HepG2 (cell line): ENCODE results near the gene BLOC1S1. TPM values are rescaled to one million over a fixed set of nuclear protein-coding genes. Genes with fewer than 3 reads are reported as not detected.

Experiments
- AHDC1 ChIP-seq: sonication (generic); formaldehyde crosslinking; IDR thresholded peaks from 2 replicates; pipeline ENCODE4 v1.5.1; 2020; ENCODE audit warnings: mild to moderate bottlenecking, missing genetic modification reagents, borderline replicate concordance
- ARNT2 ChIP-seq: sonication (generic); formaldehyde crosslinking; IDR thresholded peaks from 2 replicates; pipeline ENCODE4 v1.8.0; 2022; ENCODE audit warnings: mild to moderate bottlenecking, low read depth, missing genetic modification reagents, moderate library complexity
- CBX5 ChIP-seq: sonication (generic); formaldehyde crosslinking; IDR thresholded peaks from 2 replicates; pipeline ENCODE4 v1.4.0; 2020; ENCODE audit warnings: missing genetic modification reagents, borderline replicate concordance
- TBP ChIP-seq: sonication (generic); formaldehyde crosslinking; IDR thresholded peaks from 2 replicates; pipeline ENCODE4 v1.5.0; 2020; ENCODE audit warnings: missing genetic modification reagents
- ZNF331 ChIP-seq: sonication (generic); formaldehyde crosslinking; IDR thresholded peaks from 2 replicates; pipeline ENCODE4 v1.4.0; 2020; ENCODE audit warnings: missing genetic modification reagents
- polyA plus RNA-seq, 8 experiments: library from polyadenylated mRNA; depleted of rRNA in 3 of 8; stranded (reverse) in 7 of 8; unstranded in 1 of 8; fragments of >200 nt; fragmentation: Illumina TruSeq in 4 of 8; extraction: Trizol in 4 of 8; gene quantifications; 2 replicates each; pipeline versions ENCODE4 v1.2.1 to v1.2.3, GENCODE V29; 2011 to 2016; ENCODE audit warnings: low read depth in 4 of 8, missing spikeins in 1 of 8, mixed read lengths in 1 of 8; ENCODE audit not compliant: insufficient read depth in 1 of 8
- total RNA-seq, 5 experiments: library from RNA; depleted of rRNA; stranded (reverse); fragments of >200 nt; fragmentation: Illumina TruSeq; extraction: Trizol; gene quantifications; 2 replicates each; pipeline ENCODE4 v1.2.3, GENCODE V29; 2016; ENCODE audit warnings: low read depth in 1 of 5
- TF ChIP-seq, protein P1 (sequence below): sonication (generic); formaldehyde crosslinking; IDR thresholded peaks from one replicate; pipeline ENCODE4 v1.5.1; 2020; ENCODE audit warnings: mild to moderate bottlenecking, missing genetic modification reagents; ENCODE audit errors: not compliant biosample characterization
- TF ChIP-seq, protein P2 (sequence below): sonication (generic); formaldehyde crosslinking; conservative IDR thresholded peaks from 2 replicates; pipeline ENCODE4 v1.8.0; 2022; ENCODE audit warnings: missing genetic modification reagents
- TF ChIP-seq, protein P3 (sequence below): sonication (generic); formaldehyde crosslinking; IDR thresholded peaks from 2 replicates; pipeline ENCODE4 v1.8.0; 2022; ENCODE audit warnings: low read depth, missing genetic modification reagents

BLOC1S1 gene
- total and polyA plus RNA-seq, 2 of the 13 experiments (the other 11 are each of a cell fraction or from before 2014, with no cell fraction given), result 55.1 to 95.3 TPM

DNA sequence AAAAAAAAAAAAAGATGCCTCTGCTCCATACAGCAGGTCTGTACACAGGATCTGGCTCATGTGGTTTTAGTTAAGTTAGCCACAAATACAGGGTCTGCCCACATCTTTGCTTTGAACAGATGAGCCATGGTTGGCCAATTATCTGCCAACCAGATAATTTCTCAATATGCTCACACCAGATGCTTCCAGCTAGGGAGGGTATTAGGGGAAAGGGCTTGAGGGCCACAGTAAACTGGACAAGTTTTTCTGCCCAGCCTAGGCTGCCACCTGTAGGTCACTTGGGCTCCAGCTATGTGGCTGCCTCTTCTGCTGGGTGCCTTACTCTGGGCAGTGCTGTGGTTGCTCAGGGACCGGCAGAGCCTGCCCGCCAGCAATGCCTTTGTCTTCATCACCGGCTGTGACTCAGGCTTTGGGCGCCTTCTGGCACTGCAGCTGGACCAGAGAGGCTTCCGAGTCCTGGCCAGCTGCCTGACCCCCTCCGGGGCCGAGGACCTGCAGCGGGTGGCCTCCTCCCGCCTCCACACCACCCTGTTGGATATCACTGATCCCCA, 5.1 kb downstream of the BLOC1S1 start (continued):
- TF ChIP-seq, protein P1, sequence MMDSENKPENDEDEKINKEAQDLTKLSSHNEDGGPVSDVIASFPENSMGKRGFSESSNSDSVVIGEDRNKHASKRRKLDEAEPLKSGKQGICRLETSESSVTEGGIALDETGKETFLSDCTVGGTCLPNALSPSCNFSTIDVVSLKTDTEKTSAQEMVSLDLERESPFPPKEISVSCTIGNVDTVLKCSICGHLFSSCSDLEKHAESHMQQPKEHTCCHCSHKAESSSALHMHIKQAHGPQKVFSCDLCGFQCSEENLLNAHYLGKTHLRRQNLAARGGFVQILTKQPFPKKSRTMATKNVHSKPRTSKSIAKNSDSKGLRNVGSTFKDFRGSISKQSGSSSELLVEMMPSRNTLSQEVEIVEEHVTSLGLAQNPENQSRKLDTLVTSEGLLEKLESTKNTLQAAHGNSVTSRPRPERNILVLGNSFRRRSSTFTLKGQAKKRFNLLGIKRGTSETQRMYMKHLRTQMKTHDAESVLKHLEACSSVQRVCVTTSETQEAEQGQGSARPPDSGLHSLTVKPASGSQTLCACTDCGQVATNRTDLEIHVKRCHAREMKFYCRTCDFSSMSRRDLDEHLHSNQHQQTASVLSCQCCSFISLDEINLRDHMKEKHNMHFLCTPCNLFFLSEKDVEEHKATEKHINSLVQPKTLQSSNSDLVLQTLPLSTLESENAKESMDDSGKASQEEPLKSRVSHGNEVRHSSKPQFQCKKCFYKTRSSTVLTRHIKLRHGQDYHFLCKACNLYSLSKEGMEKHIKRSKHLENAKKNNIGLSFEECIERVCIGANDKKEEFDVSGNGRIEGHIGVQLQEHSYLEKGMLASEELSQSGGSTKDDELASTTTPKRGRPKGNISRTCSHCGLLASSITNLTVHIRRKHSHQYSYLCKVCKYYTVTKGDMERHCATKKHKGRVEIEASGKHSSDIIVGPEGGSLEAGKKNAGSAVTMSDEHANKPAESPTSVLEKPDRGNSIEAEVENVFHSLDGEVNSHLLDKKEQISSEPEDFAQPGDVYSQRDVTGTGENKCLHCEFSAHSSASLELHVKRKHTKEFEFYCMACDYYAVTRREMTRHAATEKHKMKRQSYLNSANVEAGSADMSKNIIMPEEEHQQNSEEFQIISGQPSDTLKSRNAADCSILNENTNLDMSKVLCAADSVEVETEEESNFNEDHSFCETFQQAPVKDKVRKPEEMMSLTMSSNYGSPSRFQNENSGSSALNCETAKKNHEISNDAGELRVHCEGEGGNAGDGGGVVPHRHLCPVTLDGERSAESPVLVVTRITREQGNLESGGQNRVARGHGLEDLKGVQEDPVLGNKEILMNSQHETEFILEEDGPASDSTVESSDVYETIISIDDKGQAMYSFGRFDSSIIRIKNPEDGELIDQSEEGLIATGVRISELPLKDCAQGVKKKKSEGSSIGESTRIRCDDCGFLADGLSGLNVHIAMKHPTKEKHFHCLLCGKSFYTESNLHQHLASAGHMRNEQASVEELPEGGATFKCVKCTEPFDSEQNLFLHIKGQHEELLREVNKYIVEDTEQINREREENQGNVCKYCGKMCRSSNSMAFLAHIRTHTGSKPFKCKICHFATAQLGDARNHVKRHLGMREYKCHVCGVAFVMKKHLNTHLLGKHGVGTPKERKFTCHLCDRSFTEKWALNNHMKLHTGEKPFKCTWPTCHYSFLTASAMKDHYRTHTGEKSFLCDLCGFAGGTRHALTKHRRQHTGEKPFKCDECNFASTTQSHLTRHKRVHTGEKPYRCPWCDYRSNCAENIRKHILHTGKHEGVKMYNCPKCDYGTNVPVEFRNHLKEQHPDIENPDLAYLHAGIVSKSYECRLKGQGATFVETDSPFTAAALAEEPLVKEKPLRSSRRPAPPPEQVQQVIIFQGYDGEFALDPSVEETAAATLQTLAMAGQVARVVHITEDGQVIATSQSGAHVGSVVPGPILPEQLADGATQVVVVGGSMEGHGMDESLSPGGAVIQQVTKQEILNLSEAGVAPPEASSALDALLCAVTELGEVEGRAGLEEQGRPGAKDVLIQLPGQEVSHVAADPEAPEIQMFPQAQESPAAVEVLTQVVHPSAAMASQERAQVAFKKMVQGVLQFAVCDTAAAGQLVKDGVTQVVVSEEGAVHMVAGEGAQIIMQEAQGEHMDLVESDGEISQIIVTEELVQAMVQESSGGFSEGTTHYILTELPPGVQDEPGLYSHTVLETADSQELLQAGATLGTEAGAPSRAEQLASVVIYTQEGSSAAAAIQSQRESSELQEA (CRISPR knock-in tag), result peak; percentile 26
- TF ChIP-seq ZNF331 (CRISPR knock-in tag), result peak; percentile 61
- TF ChIP-seq CBX5 (CRISPR knock-in tag), result 0 out of 2 replicates have a peak, but pooled peaks have one; percentile 23
- TF ChIP-seq, protein P2, sequence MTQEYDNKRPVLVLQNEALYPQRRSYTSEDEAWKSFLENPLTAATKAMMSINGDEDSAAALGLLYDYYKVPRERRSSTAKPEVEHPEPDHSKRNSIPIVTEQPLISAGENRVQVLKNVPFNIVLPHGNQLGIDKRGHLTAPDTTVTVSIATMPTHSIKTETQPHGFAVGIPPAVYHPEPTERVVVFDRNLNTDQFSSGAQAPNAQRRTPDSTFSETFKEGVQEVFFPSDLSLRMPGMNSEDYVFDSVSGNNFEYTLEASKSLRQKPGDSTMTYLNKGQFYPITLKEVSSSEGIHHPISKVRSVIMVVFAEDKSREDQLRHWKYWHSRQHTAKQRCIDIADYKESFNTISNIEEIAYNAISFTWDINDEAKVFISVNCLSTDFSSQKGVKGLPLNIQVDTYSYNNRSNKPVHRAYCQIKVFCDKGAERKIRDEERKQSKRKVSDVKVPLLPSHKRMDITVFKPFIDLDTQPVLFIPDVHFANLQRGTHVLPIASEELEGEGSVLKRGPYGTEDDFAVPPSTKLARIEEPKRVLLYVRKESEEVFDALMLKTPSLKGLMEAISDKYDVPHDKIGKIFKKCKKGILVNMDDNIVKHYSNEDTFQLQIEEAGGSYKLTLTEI, result no peak
- no peak for TF ChIP-seq AHDC1 (CRISPR knock-in tag)
- no peak for TF ChIP-seq ARNT2
- TF ChIP-seq, protein P3, sequence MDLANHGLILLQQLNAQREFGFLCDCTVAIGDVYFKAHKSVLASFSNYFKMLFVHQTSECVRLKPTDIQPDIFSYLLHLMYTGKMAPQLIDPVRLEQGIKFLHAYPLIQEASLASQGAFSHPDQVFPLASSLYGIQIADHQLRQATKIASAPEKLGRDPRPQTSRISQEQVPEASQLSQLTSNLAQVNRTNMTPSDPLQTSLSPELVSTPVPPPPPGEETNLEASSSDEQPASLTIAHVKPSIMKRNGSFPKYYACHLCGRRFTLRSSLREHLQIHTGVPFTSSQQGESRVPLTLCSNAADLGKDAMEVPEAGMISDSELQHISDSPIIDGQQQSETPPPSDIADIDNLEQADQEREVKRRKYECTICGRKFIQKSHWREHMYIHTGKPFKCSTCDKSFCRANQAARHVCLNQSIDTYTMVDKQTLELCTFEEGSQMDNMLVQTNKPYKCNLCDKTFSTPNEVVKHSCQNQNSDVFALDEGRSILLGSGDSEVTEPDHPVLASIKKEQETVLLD (CRISPR knock-in tag), result no peak
- TF ChIP-seq TBP (CRISPR knock-in tag), result no peak
